NCI-H226 (cell line): ENCODE data around the gene WNT1.

Experiments used
- DNase-seq: peaks from one replicate; pipeline ENCODE4 v3.0.0-alpha.2; 2015

Gene WNT1

GRCh38 chr12:48961801-48962200 is 16.3 kb upstream of the WNT1 start:
- no peak for DNase-seq

GRCh38 chr12:48965298-48965838 is 12.8 kb upstream of the WNT1 start:
- no peak for DNase-seq

- no peak for DNase-seq
Measured at GRCh38 chr12:48966177-48966895, 11.8 kb upstream of the WNT1 start.

- no peak for DNase-seq
Measured at GRCh38 chr12:48967991-48968390, 10.1 kb upstream of the WNT1 start.

- no peak for DNase-seq
Measured at GRCh38 chr12:48968467-48968866, 9.7 kb upstream of the WNT1 start.

- DNase-seq, result no peak
Measured at GRCh38 chr12:48969160-48969771, 8.9 kb upstream of the WNT1 start.

- no peak for DNase-seq
Measured at GRCh38 chr12:48969833-48970701, 8.1 kb upstream of the WNT1 start.

- DNase-seq, result no peak
Measured at GRCh38 chr12:48970702-48971334, 7.3 kb upstream of the WNT1 start.

GRCh38 chr12:48972213-48972951 is 5.7 kb upstream of the WNT1 start:
- DNase-seq, result no peak

- no peak for DNase-seq
Measured at GRCh38 chr12:48972952-48973483, 5.1 kb upstream of the WNT1 start.

- no peak for DNase-seq
Measured at GRCh38 chr12:48973531-48973930, 4.6 kb upstream of the WNT1 start.

GRCh38 chr12:48973941-48974673 is 4.0 kb upstream of the WNT1 start:
- DNase-seq, result no peak

GRCh38 chr12:48977290-48978281 is 536 bp upstream of the WNT1 start:
- no peak for DNase-seq

GRCh38 chr12:48978741-48979601 is 849 bp downstream of the WNT1 start:
- DNase-seq, result no peak

GRCh38 chr12:48979602-48980388 is 1.7 kb downstream of the WNT1 start:
- DNase-seq, result no peak

- no peak for DNase-seq
Measured at GRCh38 chr12:48980389-48980952, 2.3 kb downstream of the WNT1 start.

GRCh38 chr12:48980953-48981756 is 3.0 kb downstream of the WNT1 start:
- no peak for DNase-seq
